Gastroesophageal sphincter (tissue), 3 donors: ENCODE measurements around the gene CARD19.

Experiments
- POLR2A ChIP-seq, 2 donors: fragments of 450-650 bp; IDR thresholded peaks; one replicate each; pipeline ENCODE4 v1.6.1; 2017; ENCODE audit warnings: antibody characterized with exemption in 2 of 2, mild to moderate bottlenecking in 2 of 2, moderate library complexity in 1 of 2
- TF ChIP-seq, protein P1 (sequence below), 4 experiments: fragments of 200-600 bp in 2 of 4; fragments of 450-650 bp in 2 of 4; sonication (generic) in 1 of 4; IDR thresholded peaks; one replicate each; pipeline ENCODE4 v1.5.1; 2017 to 2019; ENCODE audit warnings: antibody characterized with exemption in 4 of 4, mild to moderate bottlenecking in 2 of 4, moderate library complexity in 2 of 4

DNA sequence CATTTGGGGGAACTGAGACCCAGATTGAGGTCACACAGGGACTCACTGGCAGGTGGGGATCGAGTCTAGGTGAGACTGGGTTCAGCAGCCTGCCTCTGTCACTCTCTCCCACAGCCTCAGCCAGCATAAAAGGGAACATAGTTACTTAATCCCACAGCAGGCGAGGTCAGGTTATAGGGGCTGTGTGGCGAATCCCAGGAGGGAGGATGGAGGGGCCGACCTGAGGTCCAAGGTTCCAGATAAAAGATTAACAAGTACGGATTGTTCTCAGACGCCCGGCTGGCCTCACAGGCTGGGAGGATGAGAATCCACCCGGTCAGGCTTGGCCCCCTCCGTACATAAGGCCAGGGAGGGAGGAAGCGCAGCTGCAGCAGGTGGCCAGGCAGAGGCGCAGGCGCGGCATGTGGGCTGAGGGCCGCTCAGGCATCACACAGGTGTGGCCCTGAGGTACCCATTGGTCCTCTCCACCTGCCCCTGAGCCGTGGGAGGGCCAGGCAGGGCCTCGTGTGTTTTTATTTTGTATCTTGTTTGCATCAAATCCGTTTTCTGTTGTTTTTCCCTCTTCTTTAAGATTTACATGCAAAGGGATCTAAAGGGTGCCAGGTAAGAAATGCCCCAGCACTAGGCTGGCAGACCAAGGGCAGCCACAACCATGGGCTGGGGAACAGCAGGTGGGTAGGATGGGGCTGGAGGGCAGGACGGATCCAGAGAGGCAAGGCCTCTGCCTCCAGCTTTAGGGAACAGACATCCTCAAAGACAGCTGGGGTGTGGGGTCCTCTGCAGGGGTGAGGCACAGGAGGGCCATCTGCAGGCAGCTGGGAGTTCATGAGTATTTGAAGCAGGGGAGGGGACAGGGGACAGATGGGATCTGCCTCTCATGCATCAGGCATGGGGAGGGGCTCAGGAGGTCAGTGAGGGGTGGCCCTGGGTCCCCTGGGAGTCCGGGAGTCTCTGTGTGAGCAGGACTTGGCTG lies 33.9 kb upstream of the CARD19 start:
- TF ChIP-seq, protein P1, sequence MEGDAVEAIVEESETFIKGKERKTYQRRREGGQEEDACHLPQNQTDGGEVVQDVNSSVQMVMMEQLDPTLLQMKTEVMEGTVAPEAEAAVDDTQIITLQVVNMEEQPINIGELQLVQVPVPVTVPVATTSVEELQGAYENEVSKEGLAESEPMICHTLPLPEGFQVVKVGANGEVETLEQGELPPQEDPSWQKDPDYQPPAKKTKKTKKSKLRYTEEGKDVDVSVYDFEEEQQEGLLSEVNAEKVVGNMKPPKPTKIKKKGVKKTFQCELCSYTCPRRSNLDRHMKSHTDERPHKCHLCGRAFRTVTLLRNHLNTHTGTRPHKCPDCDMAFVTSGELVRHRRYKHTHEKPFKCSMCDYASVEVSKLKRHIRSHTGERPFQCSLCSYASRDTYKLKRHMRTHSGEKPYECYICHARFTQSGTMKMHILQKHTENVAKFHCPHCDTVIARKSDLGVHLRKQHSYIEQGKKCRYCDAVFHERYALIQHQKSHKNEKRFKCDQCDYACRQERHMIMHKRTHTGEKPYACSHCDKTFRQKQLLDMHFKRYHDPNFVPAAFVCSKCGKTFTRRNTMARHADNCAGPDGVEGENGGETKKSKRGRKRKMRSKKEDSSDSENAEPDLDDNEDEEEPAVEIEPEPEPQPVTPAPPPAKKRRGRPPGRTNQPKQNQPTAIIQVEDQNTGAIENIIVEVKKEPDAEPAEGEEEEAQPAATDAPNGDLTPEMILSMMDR (IDR thresholded peaks at IDR 0.05) = no peak
- no peak for TF ChIP-seq POLR2A (IDR thresholded peaks at IDR 0.05)
